Left ventricle myocardium superior (tissue), 1 donor: ENCODE results near the gene VPS9D1. TPM values are rescaled to one million over a fixed set of nuclear protein-coding genes. Genes with fewer than 3 reads are reported as not detected.

Source experiments
- ATAC-seq: fragments of 200-7000 bp; cut with Tn5 transposase; one replicate; pipeline ENCODE4 v1.9.1; 2020; ENCODE audit warnings: mild to moderate bottlenecking, moderate library complexity
- DNase-seq: peaks from one replicate; pipeline ENCODE4 v3.0.0-alpha.2; 2020
- intact Hi-C: fragments of 100-400 bp; cut with micrococcal nuclease; formaldehyde crosslinking; loops from one replicate; pipeline ENCODE4 v1.11.0; 2022
- long read RNA-seq: library from polyadenylated mRNA; unstranded; transcript quantifications from one replicate; pipeline ENCODE4 v2.0.0, GENCODE V29; 2021
- total RNA-seq: library from RNA; stranded (reverse); fragmentation: NEBNext Ultra II Directional; extraction: Animal tissue kit (Norgen Biotek cat#: 25700); gene quantifications from one replicate; pipeline ENCODE4 v1.2.1, GENCODE V29; 2021
- donor health status: DM: no; HTN: yes; CAD: no; lungs with severe emphysema.

The VPS9D1 gene
- total RNA-seq, result 13.7 TPM
- long read RNA-seq, partial matches to known transcripts, result 3 of 11 reads
- long read RNA-seq, other reads (novel, unspliced or antisense), result 7 of 11 reads

- ATAC-seq (peak; percentile 85), DNase-seq (peak; percentile 94)
- intact Hi-C loops, result no loop called here
Measured at GRCh38 chr16:89720813-89721545, at the start of gene VPS9D1, which contains the start of gene ZNF276. TSS of gene VPS9D1 (minus strand) at chr16:89720898. CDS start at chr16:89720861, 37 bp downstream. TSS of gene ZNF276 (plus strand) at chr16:89721537. CDS start at chr16:89721641, 104 bp downstream.

- DNase-seq (no peak), ATAC-seq (no peak)
- intact Hi-C loops, result no loop called here
Measured at GRCh38 chr16:89770367-89770766, 49.7 kb upstream of the VPS9D1 start.

GRCh38 chr16:89765292-89765830, 44.7 kb upstream of the VPS9D1 start:
- intact Hi-C loops, result no loop called here
- DNase-seq, result no peak
- no peak for ATAC-seq

GRCh38 chr16:89764711-89765201, 44.1 kb upstream of the VPS9D1 start:
- peak; percentile 53 for ATAC-seq
- DNase-seq, result peak; percentile 29
- intact Hi-C loops, result no loop called here

GRCh38 chr16:89761304-89761922, 40.7 kb upstream of the VPS9D1 start:
- DNase-seq (no peak), ATAC-seq (no peak)
- intact Hi-C loops, result no loop called here

GRCh38 chr16:89759746-89760340, 39.1 kb upstream of the VPS9D1 start:
- ATAC-seq, result no peak
- intact Hi-C loops, result no loop called here
- DNase-seq, result no peak

- intact Hi-C loops, result no loop called here
- DNase-seq, result peak; percentile 39
- ATAC-seq, result peak; percentile 47
Measured at GRCh38 chr16:89749637-89750036, 28.9 kb upstream of the VPS9D1 start.

GRCh38 chr16:89748921-89749320, 28.2 kb upstream of the VPS9D1 start:
- no peak for DNase-seq
- no peak for ATAC-seq
- intact Hi-C loops, result no loop called here

GRCh38 chr16:89748076-89748475, 27.4 kb upstream of the VPS9D1 start:
- intact Hi-C loops, result no loop called here
- ATAC-seq (no peak), DNase-seq (no peak)

- no peak for ATAC-seq
- intact Hi-C loops, result no loop called here
- DNase-seq, result no peak
Measured at GRCh38 chr16:89746043-89746442, 25.3 kb upstream of the VPS9D1 start.

- DNase-seq, result peak; percentile 74
- ATAC-seq, result peak; percentile 56
- intact Hi-C loops, result no loop called here
Measured at GRCh38 chr16:89744813-89745212, 24.1 kb upstream of the VPS9D1 start.

- ATAC-seq, result no peak
- intact Hi-C loops, result no loop called here
- no peak for DNase-seq
Measured at GRCh38 chr16:89742948-89743347, 22.2 kb upstream of the VPS9D1 start.

GRCh38 chr16:89741342-89742014, 20.8 kb upstream of the VPS9D1 start:
- intact Hi-C loops, result no loop called here
- ATAC-seq, result peak; percentile 14
- no peak for DNase-seq

GRCh38 chr16:89739383-89739782, 18.7 kb upstream of the VPS9D1 start:
- intact Hi-C loops, result no loop called here
- no peak for DNase-seq
- ATAC-seq, result no peak

GRCh38 chr16:89738538-89739317, 18.0 kb upstream of the VPS9D1 start:
- intact Hi-C loops, result no loop called here
- ATAC-seq, result no peak
- no peak for DNase-seq

- no peak for DNase-seq
- ATAC-seq, result no peak
- intact Hi-C loops, result no loop called here
Measured at GRCh38 chr16:89738072-89738377, 17.3 kb upstream of the VPS9D1 start.

- no peak for DNase-seq
- intact Hi-C loops, result no loop called here
Measured at GRCh38 chr16:89737341-89738071, 16.8 kb upstream of the VPS9D1 start.

GRCh38 chr16:89736554-89736953, 15.9 kb upstream of the VPS9D1 start:
- intact Hi-C loops, result no loop called here
- no peak for ATAC-seq
- no peak for DNase-seq

More at GRCh38 chr16:89737341-89738071, 16.8 kb upstream of the VPS9D1 start:
- no peak for ATAC-seq
